GM21786 (cell line): ENCODE data around the gene FLVCR2.

ENCODE experiments used
- ATAC-seq: cut with Tn5 transposase; IDR thresholded peaks from one replicate; pipeline ENCODE4 v1.9.1; 2021; ENCODE audit not compliant: unreplicated experiment

Gene FLVCR2

DNA sequence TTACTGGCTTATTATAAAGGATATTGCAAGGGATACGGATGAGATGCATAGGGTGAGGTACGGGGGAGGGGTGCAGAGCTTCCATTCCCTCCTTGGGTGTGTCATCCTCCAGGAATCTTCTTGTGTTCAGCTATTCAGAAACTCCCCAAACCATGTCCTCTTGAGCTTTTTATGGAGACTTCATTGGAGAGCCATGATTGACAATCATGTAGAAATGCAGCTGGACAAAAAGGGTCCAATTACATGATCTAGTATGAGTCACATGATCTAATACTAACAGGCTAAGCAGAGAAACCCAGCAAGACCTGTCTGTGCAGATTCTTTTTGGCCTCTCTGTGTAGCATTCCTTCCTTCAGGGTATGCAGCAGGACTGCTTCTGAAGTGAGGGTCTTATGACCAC lies 23.9 kb upstream of the FLVCR2 start:
- no peak for ATAC-seq

GRCh38 chr14:75558440-75558839 lies 20.0 kb upstream of the FLVCR2 start:
- no peak for ATAC-seq

GRCh38 chr14:75559045-75559444 lies 19.4 kb upstream of the FLVCR2 start:
- ATAC-seq: no peak

- peak; percentile 49 for ATAC-seq
Observed at GRCh38 chr14:75559451-75560222, 18.8 kb upstream of the FLVCR2 start.

DNA sequence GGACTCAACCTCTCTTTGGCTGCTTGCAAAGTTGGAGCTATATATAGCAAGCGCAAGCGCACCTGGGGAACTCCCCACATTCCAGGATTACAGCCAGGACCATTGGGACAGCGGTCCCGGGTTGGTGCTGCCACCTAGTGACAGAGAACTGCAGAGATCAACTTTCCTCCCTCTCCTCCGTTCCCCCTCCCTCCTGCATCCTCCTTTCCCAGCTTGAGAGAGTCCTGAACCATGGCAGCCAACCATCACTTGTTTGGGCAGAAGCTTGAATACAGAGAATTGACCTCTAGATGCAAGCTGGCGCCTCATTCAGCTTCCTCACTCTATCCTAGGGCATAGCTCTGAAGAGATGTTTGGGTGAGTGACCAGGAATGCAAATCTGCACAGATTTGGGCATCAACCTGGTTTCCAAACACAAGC lies 17.4 kb upstream of the FLVCR2 start:
- no peak for ATAC-seq

DNA sequence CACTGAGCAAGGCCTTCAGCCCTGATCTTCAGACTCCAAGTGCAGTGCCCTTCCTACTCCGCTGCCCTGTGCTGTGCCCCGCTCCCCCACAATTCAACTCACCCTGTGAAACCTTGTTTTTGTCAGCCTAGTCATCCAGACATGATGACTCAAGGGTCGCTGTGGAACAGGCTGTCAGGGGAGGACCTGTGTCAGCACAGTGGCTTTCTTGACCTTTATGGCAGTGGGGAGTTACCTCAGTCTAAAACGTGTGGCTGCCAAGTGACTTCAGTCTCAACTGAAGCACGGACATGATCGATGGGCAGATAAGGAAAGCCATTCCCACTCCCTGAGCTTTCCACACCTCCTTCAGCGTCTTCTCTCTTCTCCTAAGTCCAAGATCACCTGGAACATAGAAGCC lies 16.3 kb upstream of the FLVCR2 start:
- ATAC-seq: no peak

- ATAC-seq: no peak
Observed at GRCh38 chr14:75562489-75562888, 15.9 kb upstream of the FLVCR2 start.

GRCh38 chr14:75563931-75564330 lies 14.5 kb upstream of the FLVCR2 start:
- ATAC-seq: no peak

DNA sequence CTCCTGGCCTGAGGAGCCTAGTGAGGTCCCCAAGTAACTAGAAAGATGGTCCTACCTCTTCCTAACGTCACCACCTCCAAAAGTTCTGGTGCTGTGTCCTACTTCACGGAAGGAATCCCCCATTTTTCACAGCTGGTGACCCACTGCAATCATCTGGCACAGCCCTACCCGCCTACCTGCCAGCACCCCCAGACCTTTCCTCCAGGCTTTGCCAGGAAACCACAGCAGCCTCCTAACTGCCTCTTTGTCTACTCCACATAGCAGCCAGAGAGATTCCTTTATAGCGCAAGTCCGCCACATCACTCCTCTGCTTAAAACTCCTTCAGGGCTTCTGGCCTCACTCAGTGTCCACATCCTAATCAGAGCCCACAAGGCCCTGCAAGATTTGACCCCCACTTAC lies 13.4 kb upstream of the FLVCR2 start:
- no peak for ATAC-seq

DNA sequence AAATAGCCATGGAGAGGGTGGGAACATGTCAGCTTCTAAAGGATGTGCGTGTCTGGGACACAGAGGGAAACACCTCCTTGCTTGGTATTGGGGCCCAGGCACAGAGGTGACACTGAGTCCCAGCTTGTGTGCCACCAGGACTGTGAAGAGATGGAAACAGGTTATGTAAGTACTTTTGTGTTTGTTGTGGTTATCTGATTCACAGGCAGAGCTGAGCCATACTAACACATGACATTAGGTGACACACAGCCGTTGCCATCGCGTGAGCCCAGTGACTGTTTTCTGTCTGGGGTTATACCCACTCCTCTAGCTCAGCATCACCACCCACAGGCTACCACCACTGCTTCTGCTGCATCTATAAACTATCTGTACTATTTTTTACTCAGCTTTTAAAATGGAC lies 12.1 kb upstream of the FLVCR2 start:
- no peak for ATAC-seq

DNA sequence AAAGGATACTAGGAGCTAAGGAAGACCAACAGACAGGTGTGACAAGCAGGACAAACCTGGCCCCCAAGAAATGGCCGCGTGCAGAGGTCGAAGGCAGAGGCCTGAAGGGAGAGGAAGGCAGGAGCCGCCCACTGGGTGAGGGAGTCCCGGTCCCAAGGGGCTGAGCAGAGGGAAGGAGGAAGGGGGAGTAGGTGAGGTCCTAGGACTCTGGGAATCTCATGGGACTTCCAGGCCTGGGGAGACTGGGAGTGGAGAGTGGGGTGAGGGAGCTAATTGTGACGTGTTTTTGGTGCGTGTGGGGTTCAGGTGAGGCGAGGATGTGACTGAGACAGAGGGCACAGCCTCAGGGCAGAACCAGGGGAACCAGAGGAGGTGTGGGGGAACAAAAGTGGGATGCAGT lies 11.7 kb upstream of the FLVCR2 start:
- no peak for ATAC-seq

- ATAC-seq: no peak
Observed at GRCh38 chr14:75568140-75568539, 10.3 kb upstream of the FLVCR2 start.

- no peak for ATAC-seq
Observed at GRCh38 chr14:75568791-75569190, 9.6 kb upstream of the FLVCR2 start.

DNA sequence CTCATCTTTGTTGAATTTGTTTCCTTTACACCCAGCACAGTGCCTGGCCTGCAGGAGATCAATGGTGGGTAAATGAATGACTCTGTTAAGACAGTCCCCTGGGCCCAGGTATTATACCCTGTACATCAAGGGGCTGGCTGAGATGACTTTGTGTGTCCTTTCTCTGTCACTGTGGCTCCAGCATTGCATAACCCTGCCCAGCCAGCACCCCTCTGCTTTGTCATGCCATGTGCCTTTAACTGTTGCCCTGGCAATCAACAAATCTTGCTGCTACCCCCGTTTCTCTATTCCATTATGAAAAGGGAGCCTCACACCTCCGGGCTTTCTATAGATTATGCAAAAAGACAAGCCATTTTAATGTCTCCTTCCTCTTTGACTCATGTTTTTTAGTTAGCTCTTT lies 7.6 kb upstream of the FLVCR2 start:
- peak; percentile 35 for ATAC-seq

DNA sequence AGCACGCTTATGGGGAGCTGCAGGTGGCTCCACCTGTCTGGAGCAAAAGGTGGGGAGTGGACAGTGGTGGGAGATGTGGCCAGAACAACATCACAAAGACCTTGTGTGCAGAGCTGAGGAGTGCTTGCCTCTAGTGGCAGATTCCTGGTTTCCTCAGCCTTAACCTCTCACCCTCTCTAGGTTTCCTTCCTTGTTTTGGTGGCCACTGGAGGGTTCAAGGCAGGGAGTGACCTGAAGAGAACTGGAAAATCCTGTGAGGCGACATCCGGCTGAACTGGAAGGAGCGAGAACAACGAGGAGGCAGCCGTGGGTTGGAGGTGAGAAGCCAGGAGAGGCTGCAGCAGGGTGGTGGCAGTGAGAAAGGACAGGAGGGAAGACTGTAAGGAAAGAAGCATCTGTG lies 6.3 kb upstream of the FLVCR2 start:
- no peak for ATAC-seq

DNA sequence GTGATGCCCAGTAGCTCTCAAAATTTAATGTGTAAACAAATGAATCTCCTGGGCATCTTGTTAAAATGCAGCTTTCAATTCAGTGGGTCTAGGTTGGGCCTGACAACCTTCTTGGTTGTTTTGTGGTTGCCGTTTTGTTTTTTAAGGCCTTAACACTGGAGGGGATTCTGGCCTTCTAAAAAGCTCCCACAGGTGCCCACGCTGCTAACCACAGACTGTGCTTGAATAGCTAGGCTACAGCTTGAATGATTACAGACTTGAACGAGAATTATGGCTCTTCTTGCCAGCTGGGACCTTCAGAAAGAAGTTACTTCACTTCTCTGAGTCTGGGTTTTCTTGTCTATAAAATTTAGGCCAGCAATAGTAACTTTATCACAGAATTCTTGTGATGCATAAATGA lies 1.3 kb upstream of the FLVCR2 start:
- no peak for ATAC-seq

DNA sequence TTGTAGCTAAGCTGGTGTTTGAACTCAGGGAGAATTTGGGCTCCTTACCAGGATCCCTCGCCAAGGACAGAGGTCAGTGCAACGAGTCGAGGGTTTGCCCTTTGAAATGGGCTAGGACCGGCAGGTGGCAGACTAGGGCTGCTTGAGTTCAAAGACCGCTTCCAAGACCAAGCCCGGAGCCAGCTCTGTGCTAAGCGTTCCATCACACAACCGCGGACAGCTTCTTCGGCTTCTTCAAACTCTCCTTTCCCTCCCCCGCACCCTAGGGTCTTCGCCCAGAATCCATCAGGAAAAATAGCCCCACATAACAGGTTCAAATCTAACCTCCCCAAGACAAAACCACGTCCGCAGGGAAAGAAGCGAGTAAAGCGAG lies 705 bp upstream of the FLVCR2 start:
- ATAC-seq: peak; percentile 91

DNA sequence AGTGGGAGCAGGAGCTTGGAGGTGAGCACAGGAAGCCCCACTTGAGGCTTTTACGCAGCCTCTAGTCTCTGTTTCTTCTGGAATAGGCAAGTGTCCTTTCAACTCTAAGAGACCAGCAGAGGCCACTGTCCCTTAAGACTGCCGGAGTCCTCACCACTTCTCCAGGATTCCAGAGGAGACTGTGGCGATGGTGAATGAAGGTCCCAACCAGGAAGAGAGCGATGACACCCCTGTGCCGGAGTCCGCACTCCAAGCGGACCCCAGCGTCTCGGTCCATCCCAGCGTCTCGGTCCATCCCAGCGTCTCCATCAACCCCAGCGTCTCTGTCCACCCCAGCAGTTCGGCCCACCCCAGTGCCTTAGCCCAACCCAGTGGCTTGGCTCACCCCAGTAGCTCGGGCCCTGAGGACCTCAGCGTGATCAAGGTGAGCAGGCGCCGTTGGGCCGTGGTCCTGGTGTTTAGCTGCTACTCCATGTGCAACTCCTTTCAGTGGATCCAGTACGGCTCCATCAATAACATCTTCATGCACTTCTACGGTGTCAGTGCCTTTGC lies 442 bp downstream of the FLVCR2 start:
- ATAC-seq: no peak

GRCh38 chr14:75579338-75579864 lies 981 bp downstream of the FLVCR2 start:
- no peak for ATAC-seq

DNA sequence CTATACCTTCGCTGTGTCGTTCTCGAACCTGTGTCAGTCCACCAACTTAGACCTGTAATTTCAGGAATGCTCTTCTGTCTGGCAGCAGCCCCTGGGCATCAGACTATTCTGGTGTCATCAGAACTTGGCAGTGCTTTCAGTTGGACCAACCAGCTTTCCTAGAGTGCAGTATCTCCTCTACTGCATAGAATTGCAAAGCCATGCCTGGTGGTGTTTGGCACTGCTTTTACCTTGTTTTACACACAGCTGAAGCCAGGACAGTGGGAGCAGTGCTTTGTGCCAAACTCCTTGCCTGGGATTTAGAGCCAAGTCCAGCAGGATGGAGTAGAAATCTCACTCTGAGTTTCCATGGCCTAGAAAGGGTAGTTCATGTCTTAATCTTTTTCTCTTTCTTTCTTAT lies 1.5 kb downstream of the FLVCR2 start:
- ATAC-seq: no peak

DNA sequence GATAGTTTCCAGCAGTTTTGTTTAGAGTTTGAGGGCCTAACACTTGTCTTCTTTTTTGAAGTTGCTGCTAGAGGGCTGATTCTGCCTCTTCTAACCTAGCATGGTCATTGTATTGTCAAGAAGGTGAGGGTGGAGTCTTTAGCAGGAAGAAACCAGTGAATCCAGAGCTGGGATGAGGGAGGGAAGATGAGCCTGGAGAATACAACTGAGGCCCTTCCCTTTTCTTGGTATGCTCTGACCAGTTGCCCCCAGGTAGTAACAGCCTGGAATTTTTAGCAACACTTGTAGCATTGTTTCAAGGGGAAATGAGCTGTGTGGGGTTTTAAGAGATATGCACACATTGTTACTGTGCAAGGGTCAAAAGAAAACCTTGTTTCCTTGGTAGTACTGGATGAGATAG lies 9.0 kb downstream of the FLVCR2 start:
- no peak for ATAC-seq

DNA sequence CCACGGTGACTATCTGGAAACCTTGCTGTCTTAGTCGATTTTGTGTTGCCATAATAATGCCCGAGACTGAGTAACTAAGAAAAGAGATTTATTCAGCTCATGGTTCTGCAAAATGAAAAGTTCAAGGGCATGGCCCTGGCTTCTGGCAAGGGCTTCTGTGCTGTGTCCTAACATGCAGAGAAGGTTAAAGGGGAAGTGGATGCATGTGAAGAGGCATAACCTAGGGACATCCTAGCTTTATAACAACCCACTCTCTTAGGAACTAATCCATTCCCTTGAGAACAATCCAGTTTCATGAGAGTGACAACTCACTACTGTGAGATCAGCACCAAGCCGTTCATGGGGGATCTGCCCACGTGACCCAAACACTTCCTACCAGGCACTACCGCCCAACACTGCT lies 11.5 kb downstream of the FLVCR2 start:
- ATAC-seq: no peak
